ENCODE data around the gene MRTFB.

Gene MRTFB

DNA sequence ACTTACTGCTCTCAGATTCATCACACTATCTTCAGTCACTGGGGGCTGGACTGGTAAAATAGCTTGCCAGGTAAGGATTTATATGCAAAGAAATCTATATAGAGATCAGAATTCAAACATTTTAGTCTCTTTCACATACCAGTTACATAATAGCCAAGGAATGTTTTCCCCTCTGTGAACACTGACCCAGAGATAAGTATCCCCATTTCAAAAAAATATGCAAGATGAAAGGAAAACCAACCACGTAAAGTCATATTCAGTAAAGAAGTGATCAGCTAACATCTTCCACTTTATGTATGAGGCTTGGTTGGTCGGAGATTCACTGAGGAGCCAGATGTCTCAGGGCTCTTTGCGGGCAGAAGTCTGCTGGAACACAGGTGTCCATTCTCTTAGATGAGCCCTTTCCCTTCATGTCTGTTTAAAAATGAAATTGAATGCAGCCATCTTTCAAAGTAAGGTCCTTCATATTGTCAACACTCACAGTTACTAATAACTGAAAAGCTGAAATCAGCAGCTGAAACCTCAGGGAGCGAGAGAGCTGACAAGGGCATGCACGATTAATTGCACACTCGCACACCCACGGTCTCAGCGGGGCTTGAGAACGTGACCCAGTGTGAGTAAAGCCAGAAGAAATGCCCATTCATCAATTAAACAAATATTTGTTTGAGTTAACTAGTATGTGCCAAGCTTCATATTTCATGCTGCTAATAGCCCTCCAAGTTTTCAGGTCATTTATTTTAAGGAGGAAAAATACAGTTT is 161.2 kb downstream of the MRTFB start:
- TF ChIP-seq, protein P1, sequence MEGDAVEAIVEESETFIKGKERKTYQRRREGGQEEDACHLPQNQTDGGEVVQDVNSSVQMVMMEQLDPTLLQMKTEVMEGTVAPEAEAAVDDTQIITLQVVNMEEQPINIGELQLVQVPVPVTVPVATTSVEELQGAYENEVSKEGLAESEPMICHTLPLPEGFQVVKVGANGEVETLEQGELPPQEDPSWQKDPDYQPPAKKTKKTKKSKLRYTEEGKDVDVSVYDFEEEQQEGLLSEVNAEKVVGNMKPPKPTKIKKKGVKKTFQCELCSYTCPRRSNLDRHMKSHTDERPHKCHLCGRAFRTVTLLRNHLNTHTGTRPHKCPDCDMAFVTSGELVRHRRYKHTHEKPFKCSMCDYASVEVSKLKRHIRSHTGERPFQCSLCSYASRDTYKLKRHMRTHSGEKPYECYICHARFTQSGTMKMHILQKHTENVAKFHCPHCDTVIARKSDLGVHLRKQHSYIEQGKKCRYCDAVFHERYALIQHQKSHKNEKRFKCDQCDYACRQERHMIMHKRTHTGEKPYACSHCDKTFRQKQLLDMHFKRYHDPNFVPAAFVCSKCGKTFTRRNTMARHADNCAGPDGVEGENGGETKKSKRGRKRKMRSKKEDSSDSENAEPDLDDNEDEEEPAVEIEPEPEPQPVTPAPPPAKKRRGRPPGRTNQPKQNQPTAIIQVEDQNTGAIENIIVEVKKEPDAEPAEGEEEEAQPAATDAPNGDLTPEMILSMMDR (IDR thresholded peaks at IDR 0.05; ENCODE audit: insufficient read depth, low read length): no peak
- TF ChIP-seq POLR2AphosphoS5 (IDR thresholded peaks at IDR 0.05; ENCODE audit: low read depth): no peak
- no peak for TF ChIP-seq SPI1 (IDR thresholded peaks at IDR 0.05; ENCODE audit: borderline replicate concordance, low read depth)
- TF ChIP-seq GABPA (IDR thresholded peaks at IDR 0.05; ENCODE audit: low read depth): no peak
- TF ChIP-seq, protein P2, sequence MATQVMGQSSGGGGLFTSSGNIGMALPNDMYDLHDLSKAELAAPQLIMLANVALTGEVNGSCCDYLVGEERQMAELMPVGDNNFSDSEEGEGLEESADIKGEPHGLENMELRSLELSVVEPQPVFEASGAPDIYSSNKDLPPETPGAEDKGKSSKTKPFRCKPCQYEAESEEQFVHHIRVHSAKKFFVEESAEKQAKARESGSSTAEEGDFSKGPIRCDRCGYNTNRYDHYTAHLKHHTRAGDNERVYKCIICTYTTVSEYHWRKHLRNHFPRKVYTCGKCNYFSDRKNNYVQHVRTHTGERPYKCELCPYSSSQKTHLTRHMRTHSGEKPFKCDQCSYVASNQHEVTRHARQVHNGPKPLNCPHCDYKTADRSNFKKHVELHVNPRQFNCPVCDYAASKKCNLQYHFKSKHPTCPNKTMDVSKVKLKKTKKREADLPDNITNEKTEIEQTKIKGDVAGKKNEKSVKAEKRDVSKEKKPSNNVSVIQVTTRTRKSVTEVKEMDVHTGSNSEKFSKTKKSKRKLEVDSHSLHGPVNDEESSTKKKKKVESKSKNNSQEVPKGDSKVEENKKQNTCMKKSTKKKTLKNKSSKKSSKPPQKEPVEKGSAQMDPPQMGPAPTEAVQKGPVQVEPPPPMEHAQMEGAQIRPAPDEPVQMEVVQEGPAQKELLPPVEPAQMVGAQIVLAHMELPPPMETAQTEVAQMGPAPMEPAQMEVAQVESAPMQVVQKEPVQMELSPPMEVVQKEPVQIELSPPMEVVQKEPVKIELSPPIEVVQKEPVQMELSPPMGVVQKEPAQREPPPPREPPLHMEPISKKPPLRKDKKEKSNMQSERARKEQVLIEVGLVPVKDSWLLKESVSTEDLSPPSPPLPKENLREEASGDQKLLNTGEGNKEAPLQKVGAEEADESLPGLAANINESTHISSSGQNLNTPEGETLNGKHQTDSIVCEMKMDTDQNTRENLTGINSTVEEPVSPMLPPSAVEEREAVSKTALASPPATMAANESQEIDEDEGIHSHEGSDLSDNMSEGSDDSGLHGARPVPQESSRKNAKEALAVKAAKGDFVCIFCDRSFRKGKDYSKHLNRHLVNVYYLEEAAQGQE (IDR thresholded peaks at IDR 0.05; ENCODE audit: insufficient replicate concordance, low read depth): no peak
- Histone ChIP-seq H3K27ac (replicated peaks) (no peak overlapping the region), H3K27me3 (ENCODE audit: insufficient read depth, poor library complexity, severe bottlenecking) (no peaks in the 10 kb centered on the region), H3K4me3 (replicated peaks; ENCODE audit: insufficient read depth, low read length) (no peak overlapping the region)
- no peak for DNase-seq (ENCODE audit: low read depth in 1 of 2, low spot score in 1 of 2)

- no peak for DNase-seq (ENCODE audit: low read depth in 1 of 2, low spot score in 1 of 2)
- TF ChIP-seq POLR2AphosphoS5 (IDR thresholded peaks at IDR 0.05; ENCODE audit: low read depth): no peak
- TF ChIP-seq, protein P1 (IDR thresholded peaks at IDR 0.05; ENCODE audit: insufficient read depth, low read length): no peak
- TF ChIP-seq, protein P2 (IDR thresholded peaks at IDR 0.05; ENCODE audit: insufficient replicate concordance, low read depth): no peak
- no peak for TF ChIP-seq SPI1 (IDR thresholded peaks at IDR 0.05; ENCODE audit: borderline replicate concordance, low read depth)
- TF ChIP-seq GABPA (IDR thresholded peaks at IDR 0.05; ENCODE audit: low read depth): no peak
- Histone ChIP-seq H3K27me3 (ENCODE audit: insufficient read depth, poor library complexity, severe bottlenecking) (no peaks in the 10 kb centered on the region), H3K27ac (replicated peaks) (no peak overlapping the region), H3K4me3 (replicated peaks; ENCODE audit: insufficient read depth, low read length) (no peak overlapping the region)
Observed at GRCh38 chr16:14236401-14236800, 165.3 kb downstream of the MRTFB start.

- no peak overlapping the region for H3K27ac ChIP-seq (replicated peaks)
Observed at GRCh38 chr16:14238756-14239155, 167.6 kb downstream of the MRTFB start.

DNA sequence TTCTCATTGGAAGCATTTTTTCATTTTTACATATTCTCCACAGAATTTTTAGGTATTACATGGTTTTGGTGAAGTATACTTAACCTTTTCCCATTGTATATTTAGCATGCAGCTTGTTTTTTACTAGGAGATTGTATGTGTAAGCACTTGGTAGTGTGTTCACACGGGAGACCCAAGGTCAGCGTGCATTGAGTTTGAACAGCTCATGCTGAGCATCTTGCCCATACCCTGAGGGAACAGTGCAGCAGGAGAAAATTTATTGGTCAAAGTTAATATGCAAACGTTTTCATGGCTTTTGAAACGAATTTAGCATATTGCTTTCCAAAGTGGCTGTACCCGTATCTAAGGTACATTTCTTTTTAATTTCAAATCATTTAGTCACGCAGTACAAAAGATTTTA is 168.7 kb downstream of the MRTFB start:
- no peaks in the 10 kb centered on the region for H3K27me3 ChIP-seq (ENCODE audit: insufficient read depth, poor library complexity, severe bottlenecking)
- DNase-seq (ENCODE audit: low read depth in 1 of 2, low spot score in 1 of 2): no peak
- no peak overlapping the region for H3K4me3 ChIP-seq (replicated peaks; ENCODE audit: insufficient read depth, low read length)
- TF ChIP-seq POLR2AphosphoS5 (IDR thresholded peaks at IDR 0.05; ENCODE audit: low read depth) (no peak), SPI1 (IDR thresholded peaks at IDR 0.05; ENCODE audit: borderline replicate concordance, low read depth) (no peak), GABPA (IDR thresholded peaks at IDR 0.05; ENCODE audit: low read depth) (no peak)
- TF ChIP-seq, protein P1 (IDR thresholded peaks at IDR 0.05; ENCODE audit: insufficient read depth, low read length): no peak
- TF ChIP-seq, protein P2 (IDR thresholded peaks at IDR 0.05; ENCODE audit: insufficient replicate concordance, low read depth): no peak
- H3K27ac ChIP-seq (replicated peaks): no peak overlapping the region

More at GRCh38 chr16:14238756-14239155, 167.6 kb downstream of the MRTFB start:
- no peak for TF ChIP-seq GABPA (IDR thresholded peaks at IDR 0.05; ENCODE audit: low read depth)
- no peak for TF ChIP-seq POLR2AphosphoS5 (IDR thresholded peaks at IDR 0.05; ENCODE audit: low read depth)
- TF ChIP-seq SPI1 (IDR thresholded peaks at IDR 0.05; ENCODE audit: borderline replicate concordance, low read depth): no peak
- H3K4me3 ChIP-seq (replicated peaks; ENCODE audit: insufficient read depth, low read length): no peak overlapping the region
- H3K27me3 ChIP-seq (ENCODE audit: insufficient read depth, poor library complexity, severe bottlenecking): no peaks in the 10 kb centered on the region
- DNase-seq (ENCODE audit: low read depth in 1 of 2, low spot score in 1 of 2): no peak

All from HL-60 (cell line).